CD4-positive, CD25-positive, alpha-beta regulatory T cell (primary cell): ENCODE measurements around the gene EXOSC3. TPM values are rescaled to one million over a fixed set of nuclear protein-coding genes. Genes with fewer than 3 reads are reported as not detected.
"Not testable (repeated sequence)": the region's sequence is repeated elsewhere in the genome, so short reads cannot be mapped to it uniquely, and the experiment has no call there.

Experiments used
- ATAC-seq, 2 donors: fragments of 150-1000 bp; cut with Tn5 transposase; one replicate each; pipeline ENCODE4 v1.10.0; 2021; ENCODE audit warnings: low read depth in 2 of 2, moderate number of reproducible peaks in 2 of 2, moderate library complexity in 1 of 2
- DNase-seq, 3 donors: peaks; one replicate each; pipeline versions ENCODE4 v3.0.0 to v3.0.0-alpha.2; 2012 to 2022; ENCODE audit warnings: mixed read lengths in 1 of 3
- H3K27ac ChIP-seq: one replicate; pipeline ENCODE4 v1.7.0; 2013; ENCODE audit warnings: mild to moderate bottlenecking, low read length; ENCODE audit not compliant: insufficient read depth, poor library complexity, severe bottlenecking
- H3K27me3 ChIP-seq: one replicate; pipeline ENCODE4 v1.7.0; 2013; ENCODE audit warnings: low read length; ENCODE audit not compliant: control insufficient read depth, insufficient read depth
- H3K36me3 ChIP-seq: one replicate; pipeline ENCODE4 v1.7.0; 2013; ENCODE audit warnings: mild to moderate bottlenecking, low read length, moderate library complexity; ENCODE audit not compliant: control insufficient read depth, insufficient read depth
- H3K4me1 ChIP-seq: 2 replicates; pipeline ENCODE4 v1.7.0; 2013; ENCODE audit warnings: mild to moderate bottlenecking, low read length; ENCODE audit not compliant: insufficient read depth, control insufficient read depth, poor library complexity, severe bottlenecking
- H3K4me3 ChIP-seq: one replicate; pipeline ENCODE4 v1.7.0; 2013; ENCODE audit warnings: low read depth, mild to moderate bottlenecking, low read length, moderate library complexity
- H3K9me3 ChIP-seq, 2 experiments: 1 replicate in 1 of 2; 2 replicates in 1 of 2; pipeline ENCODE4 v1.7.0; 2013; ENCODE audit warnings: low read length in 2 of 2, mild to moderate bottlenecking in 1 of 2, moderate library complexity in 1 of 2; ENCODE audit not compliant: control insufficient read depth in 2 of 2
- H3K27ac Mint-ChIP-seq, 3 donors: one replicate each; pipeline ENCODE4 v1.8.0; 2020 to 2022; ENCODE audit warnings: mild to moderate bottlenecking in 3 of 3, mixed read lengths in 3 of 3, moderate library complexity in 2 of 3
- H3K27me3 Mint-ChIP-seq: one replicate; pipeline ENCODE4 v1.8.0; 2022; ENCODE audit warnings: mild to moderate bottlenecking, mixed read lengths
- H3K36me3 Mint-ChIP-seq: one replicate; pipeline ENCODE4 v1.8.0; 2020; ENCODE audit warnings: mixed read lengths
- H3K4me1 Mint-ChIP-seq, 4 donors: one replicate each; pipeline ENCODE4 v1.8.0; 2020 to 2022; ENCODE audit warnings: mixed read lengths in 4 of 4, mild to moderate bottlenecking in 1 of 4
- H3K4me3 Mint-ChIP-seq, 4 donors: one replicate each; pipeline ENCODE4 v1.8.0; 2020 to 2022; ENCODE audit warnings: mild to moderate bottlenecking in 4 of 4, mixed read lengths in 4 of 4, moderate library complexity in 3 of 4
- H3K9me3 Mint-ChIP-seq, 7 donors: one replicate each; pipeline ENCODE4 v1.8.0; 2020 to 2022; ENCODE audit warnings: mixed read lengths in 7 of 7, mild to moderate bottlenecking in 3 of 7, moderate library complexity in 2 of 7
- polyA plus RNA-seq, 4 donors: library from polyadenylated mRNA; unstranded; fragments of 300-500 nt; fragmentation: Illumina TruSeq; gene quantifications; one replicate each; pipeline ENCODE4 v1.2.3, GENCODE V29; 2021
- total RNA-seq: library from RNA; stranded (reverse); gene quantifications from one replicate; pipeline ENCODE4 v1.2.3, GENCODE V29; 2022

The EXOSC3 gene
- total and polyA plus RNA-seq, 5 donors from 2014 or later: 28.0 to 38.5 (median 36.9) TPM

DNA sequence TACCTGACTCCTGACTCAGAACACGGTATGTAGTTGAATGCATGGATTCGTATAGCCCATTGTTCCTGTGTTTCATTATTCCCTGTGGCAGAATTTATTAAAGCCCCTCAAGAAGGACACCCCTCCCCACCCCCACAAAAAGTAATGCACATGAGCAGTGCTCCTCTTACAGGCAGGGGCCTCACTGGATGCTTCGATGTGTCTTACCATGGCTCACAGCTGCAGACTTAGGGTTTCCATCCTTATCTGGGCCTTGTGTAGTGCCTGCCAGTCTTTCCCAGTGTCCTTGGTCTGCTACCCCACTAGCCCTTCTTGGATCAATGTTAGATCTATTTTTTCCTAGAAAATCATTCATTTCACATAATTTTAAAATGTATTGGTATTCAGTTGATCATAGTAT lies 14.9 kb downstream of the EXOSC3 start:
- no peak overlapping the region for H3K27ac Mint-ChIP-seq

GRCh38 chr9:37769306-37769705 lies 15.6 kb downstream of the EXOSC3 start:
- no peaks in the 10 kb centered on the region for H3K9me3 ChIP-seq
- H3K4me1 ChIP-seq: no peaks in the 10 kb centered on the region
- Mint-ChIP-seq H3K27me3 (no peaks in the 10 kb centered on the region), H3K9me3 (no peaks in the 10 kb centered on the region), H3K36me3 (peaks cover 31% of the 10 kb centered on the region), H3K27ac (no peak overlapping the region), H3K4me3 (no peak overlapping the region), H3K4me1 (peaks cover 0 to 12% (median 4%) of the 10 kb centered on the region in 4 donors)
- no peak for ATAC-seq
- H3K4me3 ChIP-seq: no peak overlapping the region
- no peak overlapping the region for H3K27ac ChIP-seq
- H3K36me3 ChIP-seq: peaks cover 35% of the 10 kb centered on the region
- DNase-seq: no peak
- no peaks in the 10 kb centered on the region for H3K27me3 ChIP-seq

More for the DNA sequence above, 14.9 kb downstream of the EXOSC3 start:
- Histone ChIP-seq H3K4me1 (no peaks in the 10 kb centered on the region), H3K9me3 (no peaks in the 10 kb centered on the region), H3K27me3 (no peaks in the 10 kb centered on the region), H3K4me3 (no peak overlapping the region), H3K36me3 (peaks cover 29% of the 10 kb centered on the region), H3K27ac (no peak overlapping the region)
- no peak for ATAC-seq
- no peak for DNase-seq
- Mint-ChIP-seq H3K9me3 (no peaks in the 10 kb centered on the region), H3K4me3 (no peak overlapping the region), H3K36me3 (peaks cover 32% of the 10 kb centered on the region), H3K4me1 (peaks cover 0 to 14% (median 4%) of the 10 kb centered on the region in 4 donors), H3K27me3 (no peaks in the 10 kb centered on the region)

DNA sequence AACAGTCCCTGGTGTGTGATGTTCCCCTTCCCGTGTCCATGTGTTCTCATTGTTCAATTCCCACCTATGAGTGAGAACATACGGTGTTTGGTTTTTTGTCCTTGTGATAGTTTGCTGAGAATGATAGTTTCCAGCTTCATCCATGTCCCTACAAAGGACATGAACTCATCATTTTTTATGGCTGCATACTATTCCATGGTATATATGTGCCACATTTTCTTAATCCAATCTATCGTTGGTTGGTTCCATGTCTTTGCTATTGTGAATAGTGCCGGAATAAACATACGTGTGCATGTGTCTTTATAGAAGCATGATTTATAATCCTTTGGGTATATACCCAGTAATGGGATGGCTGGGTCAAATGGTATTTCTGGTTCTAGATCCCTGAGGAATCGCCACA lies 19.6 kb downstream of the EXOSC3 start:
- not testable (repeated sequence) for H3K4me3 Mint-ChIP-seq, H3K4me3 ChIP-seq, H3K9me3 Mint-ChIP-seq, H3K27me3 ChIP-seq, DNase-seq, ATAC-seq, H3K27ac ChIP-seq, H3K9me3 ChIP-seq, H3K4me1 ChIP-seq, H3K27ac Mint-ChIP-seq, H3K27me3 Mint-ChIP-seq
- H3K36me3 ChIP-seq: peaks cover 18% of the 10 kb centered on the region
- H3K36me3 Mint-ChIP-seq: peaks cover 32% of the 10 kb centered on the region
- peaks cover 4 to 13% (median 9%) of the 10 kb centered on the region in 4 donors for H3K4me1 Mint-ChIP-seq

- H3K4me1 ChIP-seq: no peaks in the 10 kb centered on the region
- Mint-ChIP-seq H3K4me1 (peaks cover 4 to 21% (median 14%) of the 10 kb centered on the region in 4 donors), H3K27ac (peak overlapping the region in 1 of 3 donors; percentile 74), H3K9me3 (no peaks in the 10 kb centered on the region), H3K27me3 (no peaks in the 10 kb centered on the region), H3K36me3 (peaks cover 22% of the 10 kb centered on the region), H3K4me3 (no peak overlapping the region)
- no peaks in the 10 kb centered on the region for H3K9me3 ChIP-seq
- no peaks in the 10 kb centered on the region for H3K27me3 ChIP-seq
- H3K27ac ChIP-seq: no peak overlapping the region
- H3K36me3 ChIP-seq: peaks cover 18% of the 10 kb centered on the region
- DNase-seq (no peak), ATAC-seq (no peak)
- H3K4me3 ChIP-seq: no peak overlapping the region
Observed at GRCh38 chr9:37761511-37761910, 23.4 kb downstream of the EXOSC3 start.

DNA sequence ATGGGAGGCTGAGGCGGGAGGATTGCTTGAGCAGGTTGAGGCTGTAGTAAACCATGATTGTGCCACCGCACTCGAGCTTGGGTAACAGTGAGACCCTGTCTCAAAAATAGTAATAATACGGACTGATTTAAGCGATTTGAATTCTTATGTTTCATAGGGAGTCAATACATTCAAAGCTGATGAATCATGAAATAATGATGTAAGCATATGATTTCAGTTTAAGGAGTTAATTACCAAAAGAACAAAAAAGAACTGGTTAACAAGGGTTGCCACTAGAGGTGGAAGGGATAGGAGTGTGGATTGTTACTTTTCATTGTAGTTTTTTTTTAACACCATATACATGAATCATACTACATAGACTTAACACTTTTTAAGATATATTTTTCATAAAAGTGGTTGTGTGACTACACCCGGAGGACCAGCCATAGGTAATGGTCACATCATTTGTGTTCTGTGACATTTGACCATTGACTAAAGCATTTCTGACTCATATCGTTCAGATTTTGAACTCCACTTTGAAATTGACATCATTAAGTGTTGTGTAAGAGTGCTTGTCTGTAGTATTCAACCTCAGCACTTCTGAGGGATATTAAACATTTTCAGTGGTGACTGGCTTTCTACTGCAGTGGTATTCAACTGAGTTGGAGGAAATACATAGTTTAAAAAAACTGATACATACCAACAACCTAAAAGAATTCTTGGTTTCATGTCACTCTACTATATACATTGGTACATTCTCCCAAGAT lies 24.3 kb downstream of the EXOSC3 start:
- no peak for DNase-seq
- Histone ChIP-seq H3K4me3 (no peak overlapping the region), H3K27ac (no peak overlapping the region), H3K9me3 (no peaks in the 10 kb centered on the region), H3K27me3 (no peaks in the 10 kb centered on the region), H3K36me3 (peaks cover 18% of the 10 kb centered on the region), H3K4me1 (no peaks in the 10 kb centered on the region)
- Mint-ChIP-seq H3K4me3 (no peak overlapping the region), H3K27me3 (no peaks in the 10 kb centered on the region), H3K27ac (no peak overlapping the region), H3K9me3 (no peaks in the 10 kb centered on the region), H3K4me1 (peaks cover 8 to 26% (median 18%) of the 10 kb centered on the region in 4 donors), H3K36me3 (peaks cover 22% of the 10 kb centered on the region)
- ATAC-seq: no peak

- H3K4me1 Mint-ChIP-seq: peaks cover 19 to 42% (median 31%) of the 10 kb centered on the region in 4 donors
- peaks cover 15% of the 10 kb centered on the region for H3K36me3 Mint-ChIP-seq
- peak overlapping the region in 1 of 3 donors; percentile 70 for H3K27ac Mint-ChIP-seq
- Histone ChIP-seq H3K9me3 (no peaks in the 10 kb centered on the region), H3K4me3 (no peak overlapping the region), H3K4me1 (peaks cover 13% of the 10 kb centered on the region), H3K27ac (no peak overlapping the region), H3K27me3 (no peaks in the 10 kb centered on the region), H3K36me3 (peaks cover 11% of the 10 kb centered on the region)
- H3K27me3 Mint-ChIP-seq: no peaks in the 10 kb centered on the region
- no peak for ATAC-seq
- no peak overlapping the region for H3K4me3 Mint-ChIP-seq
- no peaks in the 10 kb centered on the region for H3K9me3 Mint-ChIP-seq
- no peak for DNase-seq
Observed at GRCh38 chr9:37758747-37759146, 26.1 kb downstream of the EXOSC3 start.

DNA sequence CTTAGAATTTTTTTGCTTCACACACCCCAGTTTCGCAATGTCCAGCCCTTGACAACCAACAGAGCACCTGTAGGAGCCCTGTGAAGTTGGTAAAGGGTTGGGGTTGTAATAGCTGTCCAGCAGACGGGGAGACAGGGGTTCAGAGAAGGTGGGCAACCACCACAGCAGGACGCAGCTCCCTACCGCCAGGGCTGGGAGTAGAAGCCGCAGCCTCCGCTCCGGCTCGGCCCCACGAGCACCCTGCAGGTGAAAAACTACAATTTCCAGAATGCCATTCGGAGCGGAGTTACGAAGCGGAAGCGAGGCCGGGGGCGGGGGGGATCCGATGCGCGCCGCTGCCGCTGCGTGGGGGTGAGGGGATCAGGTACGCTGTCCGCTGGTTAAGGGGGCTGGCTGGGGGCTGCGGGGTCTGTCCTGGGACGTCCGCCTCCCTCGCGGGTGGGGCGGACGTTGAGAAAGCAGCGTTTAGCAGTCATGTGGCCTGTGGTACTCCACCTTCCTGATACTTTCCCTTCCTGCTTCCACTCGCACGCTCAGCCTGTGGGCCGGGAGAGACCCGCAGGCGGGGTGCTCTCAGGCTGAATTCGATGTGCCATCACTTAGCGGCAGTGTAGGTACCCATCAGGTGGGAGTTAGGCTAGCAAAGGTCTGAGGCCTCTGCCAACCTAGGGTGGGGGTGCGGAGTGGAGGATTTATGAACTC lies 31.2 kb downstream of the EXOSC3 start, which contains the start of gene TRMT10B:
Gene TRMT10B, plus strand, starts transcription at position 317 of the 702 bp plus-strand sequence. CDS start 8,127 bp downstream, outside the sequence.
- ATAC-seq: peak; percentile 86 to 87
- H3K4me1 Mint-ChIP-seq: peaks cover 15 to 50% (median 32%) of the 10 kb centered on the region in 4 donors
- peaks cover 0 to 2% (median 0%) of the 10 kb centered on the region in 7 donors for H3K9me3 Mint-ChIP-seq
- H3K4me3 Mint-ChIP-seq: peak within 1 kb of the TSS; percentile 93 to 99 (median 97)
- Histone ChIP-seq H3K36me3 (peaks cover 5% of the 10 kb centered on the region), H3K27ac (peak within 1 kb of the TSS; percentile 72), H3K4me1 (peaks cover 17% of the 10 kb centered on the region), H3K9me3 (no peaks in the 10 kb centered on the region), H3K4me3 (peak within 1 kb of the TSS; percentile 92), H3K27me3 (no peaks in the 10 kb centered on the region)
- peak within 1 kb of the TSS; percentile 89 to 98 (median 91) for H3K27ac Mint-ChIP-seq
- peaks cover 8% of the 10 kb centered on the region for H3K27me3 Mint-ChIP-seq
- DNase-seq: peak; percentile 64 to 83 (median 66)
- peaks cover 4% of the 10 kb centered on the region for H3K36me3 Mint-ChIP-seq
